Kidney (tissue), 14 donors: ENCODE results near the gene PIK3AP1. TPM values are rescaled to one million over a fixed set of nuclear protein-coding genes. Genes with fewer than 3 reads are reported as not detected.

ENCODE experiments used
- DNase-seq, 5 donors: peaks; one replicate each; pipeline ENCODE4 v3.0.0-alpha.2; 2013 to 2020
- FAIRE-seq: peaks from 2 replicates; lab custom pipeline; 2012; peaks lifted over from hg19 to GRCh38; lab: Jason Lieb, UNC
- H3K27ac ChIP-seq, 2 donors: one replicate each; pipeline ENCODE4 v1.7.0; 2013; ENCODE audit warnings: low read depth in 2 of 2, low read length in 2 of 2, inconsistent platforms in 1 of 2
- H3K27me3 ChIP-seq: one replicate; pipeline ENCODE4 v1.7.1; 2013; ENCODE audit warnings: low read length, inconsistent platforms; ENCODE audit not compliant: control insufficient read depth, insufficient read depth
- H3K36me3 ChIP-seq, 3 donors: one replicate each; pipeline versions ENCODE4 v1.7.0 to v1.7.1; 2013; ENCODE audit warnings: low read length in 3 of 3, control low read depth in 1 of 3, inconsistent platforms in 1 of 3; ENCODE audit not compliant: insufficient read depth in 3 of 3, control insufficient read depth in 2 of 3
- H3K4me1 ChIP-seq, 3 donors: one replicate each; pipeline versions ENCODE4 v1.7.0 to v1.7.1; 2013; ENCODE audit warnings: low read length in 3 of 3, inconsistent platforms in 1 of 3, low read depth in 1 of 3; ENCODE audit not compliant: control insufficient read depth in 2 of 3, insufficient read depth in 2 of 3
- H3K4me3 ChIP-seq, 3 donors: one replicate each; pipeline versions ENCODE4 v1.7.0 to v1.8.1; 2013; ENCODE audit warnings: low read length in 3 of 3, control low read depth in 1 of 3, inconsistent platforms in 1 of 3
- H3K9ac ChIP-seq, 3 donors: one replicate each; pipeline versions ENCODE4 v1.7.0 to v1.7.1; 2013; ENCODE audit warnings: low read length in 3 of 3, control low read depth in 1 of 3, inconsistent platforms in 1 of 3
- H3K9me3 ChIP-seq, 3 donors: one replicate each; pipeline versions ENCODE4 v1.7.0 to v1.7.1; 2013; ENCODE audit warnings: low read length in 3 of 3, control low read depth in 1 of 3, inconsistent platforms in 1 of 3; ENCODE audit not compliant: control insufficient read depth in 2 of 3, insufficient read depth in 1 of 3
- CTCF ChIP-seq: IDR thresholded peaks from 3 replicates; pipeline ENCODE4 v1.5.1; 2012; ENCODE audit warnings: mild to moderate bottlenecking, moderate library complexity, borderline replicate concordance; ENCODE audit not compliant: insufficient read depth; ENCODE audit errors: extremely low read depth
- intact Hi-C: fragments of 100-400 bp; cut with DNase I; formaldehyde crosslinking; loops from one replicate; pipeline ENCODE4 v1.11.1; 2022
- polyA plus RNA-seq: library from polyadenylated mRNA; stranded (reverse); fragments of 350-450 nt; fragmentation: Illumina TruSeq; extraction: RNeasy Lipid Tissue Mini Kit (QIAGEN cat#74804); gene quantifications from one replicate; pipeline ENCODE4 v1.2.3, GENCODE V29; 2014; ENCODE audit warnings: low read depth, low replicate concordance; ENCODE audit not compliant: insufficient read depth
- total RNA-seq: library from RNA; stranded (reverse); fragmentation: NEBNext Ultra II Directional; extraction: Animal tissue kit (Norgen Biotek cat#: 25700); gene quantifications from one replicate; pipeline ENCODE4 v1.2.1, GENCODE V29; 2021
- donor health status: control.
- donor health status: control.
- donor health status: control.
- donor health status: control.
- donor health status: control.
- donor health status: DM: yes; HTN: yes; CAD: no.
- donor health status: Normal renal cell carcinoma (clear cell type).

PIK3AP1 gene
- total and polyA plus RNA-seq, 2 donors from 2014 or later, result 6.5 to 28.4 TPM

GRCh38 chr10:96667401-96667800 is 52.9 kb downstream of the PIK3AP1 start:
- DNase-seq (no peak), FAIRE-seq (no peak)
- no peaks in the 10 kb centered on the region for H3K4me1 ChIP-seq
- H3K27ac ChIP-seq, result no peak overlapping the region
- no peak for TF ChIP-seq CTCF
- intact Hi-C loops, result no loop called here
- H3K27me3 ChIP-seq, result no peaks in the 10 kb centered on the region
- no peak overlapping the region for H3K9ac ChIP-seq
- H3K9me3 ChIP-seq, result no peaks in the 10 kb centered on the region
- no peaks in the 10 kb centered on the region for H3K36me3 ChIP-seq
- no peak overlapping the region for H3K4me3 ChIP-seq

- Histone ChIP-seq H3K4me3 (no peak overlapping the region), H3K9me3 (no peaks in the 10 kb centered on the region), H3K4me1 (no peaks in the 10 kb centered on the region), H3K9ac (no peak overlapping the region), H3K27ac (no peak overlapping the region), H3K36me3 (no peaks in the 10 kb centered on the region), H3K27me3 (no peaks in the 10 kb centered on the region)
- DNase-seq (no peak), FAIRE-seq (no peak)
- TF ChIP-seq CTCF, result no peak
- intact Hi-C loops, result no loop called here
These were observed 53.6 kb downstream of the PIK3AP1 start for GRCh38 chr10:96666741-96667140.

- H3K36me3 ChIP-seq, result no peaks in the 10 kb centered on the region
- intact Hi-C loops, result no loop called here
- no peak overlapping the region for H3K9ac ChIP-seq
- FAIRE-seq (no peak), DNase-seq (no peak)
- no peaks in the 10 kb centered on the region for H3K9me3 ChIP-seq
- no peak for TF ChIP-seq CTCF
- no peak overlapping the region for H3K27ac ChIP-seq
- no peaks in the 10 kb centered on the region for H3K27me3 ChIP-seq
- H3K4me3 ChIP-seq, result no peak overlapping the region
- no peaks in the 10 kb centered on the region for H3K4me1 ChIP-seq
These were observed 55.0 kb downstream of the PIK3AP1 start for GRCh38 chr10:96665306-96665705.

GRCh38 chr10:96664563-96664962 is 55.8 kb downstream of the PIK3AP1 start:
- H3K36me3 ChIP-seq, result no peaks in the 10 kb centered on the region
- no peak for TF ChIP-seq CTCF
- H3K4me3 ChIP-seq, result no peak overlapping the region

More at GRCh38 chr10:96664563-96664962, 55.8 kb downstream of the PIK3AP1 start:
- Histone ChIP-seq H3K27ac (no peak overlapping the region), H3K4me1 (no peaks in the 10 kb centered on the region), H3K27me3 (no peaks in the 10 kb centered on the region), H3K9ac (no peak overlapping the region), H3K9me3 (no peaks in the 10 kb centered on the region)
- FAIRE-seq, result no peak
- intact Hi-C loops, result no loop called here
- DNase-seq, result no peak
